MM.1S (cell line): Measurements from ENCODE around the gene COX17.

Experiments
- CTCF ChIP-seq: fragments of 300-600 bp; sonication (generic); IDR thresholded peaks from 2 replicates; pipeline ENCODE4 v1.5.1; 2016; ENCODE audit warnings: antibody characterized with exemption, low read length, mixed read lengths
- EZH2phosphoT487 ChIP-seq: fragments of 300-600 bp; sonication (generic); IDR thresholded peaks from 2 replicates; pipeline ENCODE4 v1.6.1; 2018; ENCODE audit warnings: antibody characterized with exemption, low read length

- TF ChIP-seq CTCF (no peak), EZH2phosphoT487 (no peak)
Measured at GRCh38 chr3:119620899-119621298, 56.3 kb downstream of the COX17 start.
